ENCODE results near the gene B9D1.

B9D1 gene

GRCh38 chr17:19388791-19389785, 26.6 kb upstream of the B9D1 start:
- DNase-seq, result no peak

GRCh38 chr17:19387921-19388521, 25.5 kb upstream of the B9D1 start:
- DNase-seq, result no peak

GRCh38 chr17:19386974-19387920, 24.7 kb upstream of the B9D1 start, which contains the start of gene MFAP4:
Gene MFAP4, minus strand, starts transcription at chr17:19387190. Its CDS starts 35 bp downstream, at chr17:19387155.
- peak; percentile 67 for DNase-seq

- peak; percentile 46 for DNase-seq
Measured at GRCh38 chr17:19386051-19386929, 23.8 kb upstream of the B9D1 start.

- no peak for DNase-seq
Measured at GRCh38 chr17:19385521-19385983, 23.0 kb upstream of the B9D1 start.

- DNase-seq, result peak; percentile 29
Measured at GRCh38 chr17:19384723-19385391, 22.3 kb upstream of the B9D1 start.

- no peak for DNase-seq
Measured at GRCh38 chr17:19383681-19384470, 21.4 kb upstream of the B9D1 start.

GRCh38 chr17:19382531-19383444, 20.3 kb upstream of the B9D1 start:
- DNase-seq, result no peak

- DNase-seq, result no peak
Measured at GRCh38 chr17:19381741-19382444, 19.4 kb upstream of the B9D1 start.

GRCh38 chr17:19381361-19381740, 18.8 kb upstream of the B9D1 start:
- no peak for DNase-seq

GRCh38 chr17:19380481-19381301, 18.2 kb upstream of the B9D1 start:
- DNase-seq, result no peak

GRCh38 chr17:19379361-19380065, 17.0 kb upstream of the B9D1 start:
- no peak for DNase-seq

- DNase-seq, result no peak
Measured at GRCh38 chr17:19378416-19379360, 16.2 kb upstream of the B9D1 start, which contains the start of gene MAPK7. Gene MAPK7, plus strand, starts transcription at chr17:19378498. Its CDS starts 403 bp downstream, at chr17:19378901.

GRCh38 chr17:19377602-19378415, 15.3 kb upstream of the B9D1 start:
- peak; percentile 100 for DNase-seq

- peak; percentile 50 for DNase-seq
Measured at GRCh38 chr17:19376811-19377210, 14.3 kb upstream of the B9D1 start.

All from NCI-H1436 (cell line).